Fibroblast of lung (primary cell): ENCODE measurements around the gene SCGB1C1. TPM values are rescaled to one million over a fixed set of nuclear protein-coding genes. Genes with fewer than 3 reads are reported as not detected.

Experiments used
- DNase-seq, 2 donors: peaks; one replicate each; pipeline versions ENCODE4 v3.0.0 to v3.0.0-alpha.2; 2010; ENCODE audit warnings: low read depth in 2 of 2
- H2AFZ ChIP-seq: 2 replicates; pipeline ENCODE4 v1.5.1; 2012; ENCODE audit warnings: low read length, control low read depth, inconsistent platforms
- H3K27ac ChIP-seq: 2 replicates; pipeline ENCODE4 v1.5.1; 2011; ENCODE audit warnings: low read length, control low read depth; ENCODE audit not compliant: insufficient read depth
- H3K27me3 ChIP-seq: 2 replicates; pipeline ENCODE4 v1.5.1; 2011; ENCODE audit warnings: mild to moderate bottlenecking, low read length; ENCODE audit not compliant: control insufficient read depth, insufficient read depth
- H3K36me3 ChIP-seq: 2 replicates; pipeline ENCODE4 v1.5.1; 2011; ENCODE audit warnings: low read length; ENCODE audit not compliant: control insufficient read depth, insufficient read depth
- H3K4me1 ChIP-seq: 2 replicates; pipeline ENCODE4 v1.5.1; 2011; ENCODE audit warnings: low read length; ENCODE audit not compliant: control insufficient read depth, insufficient read depth; ENCODE audit errors: extremely low read depth
- H3K4me2 ChIP-seq: 2 replicates; pipeline ENCODE4 v1.5.1; 2011; ENCODE audit warnings: low read length, control low read depth; ENCODE audit not compliant: insufficient read depth; ENCODE audit errors: extremely low read depth
- H3K4me3 ChIP-seq, 4 experiments: fragments of 200-600 bp in 1 of 4; sonication (generic) in 1 of 4; replicated peaks in 1 of 4; 2 replicates each; pipeline ENCODE4 v1.5.1; 2011 to 2016; ENCODE audit warnings: low read length in 4 of 4, low read depth in 3 of 4, mild to moderate bottlenecking in 3 of 4, control low read depth in 2 of 4, inconsistent platforms in 1 of 4, mixed read lengths in 1 of 4; ENCODE audit not compliant: insufficient read depth in 1 of 4; ENCODE audit errors: control extremely low read depth in 1 of 4
- H3K79me2 ChIP-seq: 2 replicates; pipeline ENCODE4 v1.5.1; 2012; ENCODE audit warnings: mild to moderate bottlenecking, low read length, inconsistent platforms; ENCODE audit not compliant: control insufficient read depth, insufficient read depth
- H3K9ac ChIP-seq: 2 replicates; pipeline ENCODE4 v1.5.1; 2011; ENCODE audit warnings: mild to moderate bottlenecking, low read length, control low read depth; ENCODE audit not compliant: insufficient read depth
- H3K9me3 ChIP-seq: 2 replicates; pipeline ENCODE4 v1.5.1; 2012; ENCODE audit warnings: low read depth, low read length; ENCODE audit not compliant: control insufficient read depth, insufficient read depth
- H4K20me1 ChIP-seq: 2 replicates; pipeline ENCODE4 v1.5.1; 2011; ENCODE audit warnings: low read length; ENCODE audit not compliant: control insufficient read depth, insufficient read depth; ENCODE audit errors: extremely low read depth
- EZH2 ChIP-seq: IDR thresholded peaks from 2 replicates; pipeline ENCODE4 v1.5.1; 2012; ENCODE audit warnings: low read length, control low read depth, mild to moderate bottlenecking; ENCODE audit errors: missing control alignments
- polyA plus RNA-seq, 2 donors: library from polyadenylated mRNA; depleted of rRNA in 1 of 2; stranded (reverse) in 1 of 2; unstranded in 1 of 2; fragments of >200 nt; gene quantifications; 2 replicates each; pipeline ENCODE4 v1.2.1, GENCODE V29; 2011 to 2012; ENCODE audit warnings: missing spikeins in 1 of 2
- total RNA-seq: library from RNA; depleted of rRNA; stranded (reverse); fragments of >200 nt; gene quantifications from 2 replicates; pipeline ENCODE4 v1.2.1, GENCODE V29; 2014
- TF ChIP-seq, protein P1 (sequence below), 2 donors: IDR thresholded peaks in 1 of 2; conservative IDR thresholded peaks in 1 of 2; 1 replicate in 1 of 2; 2 replicates in 1 of 2; pipeline ENCODE4 v1.5.1; 2011 to 2012; ENCODE audit warnings: low read length in 2 of 2, control low read depth in 1 of 2, inconsistent platforms in 1 of 2, low read depth in 1 of 2, mild to moderate bottlenecking in 1 of 2

The SCGB1C1 gene
- total and polyA plus RNA-seq, 2 donors (not counting 1 experiment from before 2014, with no cell fraction given) = not detected

DNA sequence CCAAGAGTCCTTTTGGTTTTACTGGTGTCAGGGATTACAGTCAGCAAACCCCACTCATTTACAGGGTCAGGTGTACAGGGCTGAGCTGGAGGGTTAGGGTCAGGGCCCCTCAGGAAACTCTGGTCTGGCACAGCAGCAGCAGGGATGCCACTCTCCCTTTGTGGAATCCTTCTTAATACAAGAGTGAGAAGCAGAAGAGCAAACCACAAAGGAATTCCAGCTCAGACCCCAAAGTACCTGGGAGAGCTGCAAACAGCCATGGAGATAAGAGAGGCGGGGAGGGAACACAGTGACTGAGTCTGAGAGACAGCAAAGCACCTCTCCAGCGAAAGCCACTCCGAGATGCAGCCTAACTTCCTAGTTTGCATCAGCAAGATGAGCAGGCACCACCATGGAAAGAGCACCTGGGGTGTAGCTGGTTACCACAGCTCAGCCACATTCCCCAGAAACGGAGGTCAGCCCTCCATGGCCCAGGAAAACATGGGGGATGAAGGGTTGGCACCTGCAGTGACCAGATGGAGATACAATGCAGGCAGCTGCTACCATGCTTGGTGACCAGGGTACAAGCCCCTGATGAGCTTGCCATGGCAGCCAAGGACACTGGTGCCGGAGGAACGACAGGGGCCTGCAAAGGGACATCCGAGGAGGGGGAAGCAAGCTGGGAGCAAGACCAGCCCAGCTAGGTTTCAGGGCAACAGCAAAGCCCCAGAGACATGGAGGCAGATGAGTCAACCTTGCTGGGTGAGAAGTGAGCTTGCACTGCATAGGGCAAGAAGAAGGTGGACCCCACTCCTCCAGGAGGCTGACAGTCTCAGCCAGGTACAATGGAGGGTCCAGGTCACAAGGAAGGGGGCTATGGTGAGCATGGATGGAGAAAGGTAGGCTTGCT lies 10.4 kb downstream of the SCGB1C1 start:
- DNase-seq = no peak
- Histone ChIP-seq H3K9me3 (no peaks in the 10 kb centered on the region), H3K79me2 (peaks cover 42% of the 10 kb centered on the region), H4K20me1 (no peaks in the 10 kb centered on the region), H3K4me2 (no peak overlapping the region), H3K27ac (no peak overlapping the region), H3K4me1 (peaks cover 6% of the 10 kb centered on the region), H2AFZ (no peak overlapping the region), H3K9ac (no peak overlapping the region), H3K36me3 (peaks cover 19% of the 10 kb centered on the region), H3K27me3 (no peaks in the 10 kb centered on the region), H3K4me3 (no peak overlapping the region)
- no peak for TF ChIP-seq EZH2
- TF ChIP-seq, protein P1, sequence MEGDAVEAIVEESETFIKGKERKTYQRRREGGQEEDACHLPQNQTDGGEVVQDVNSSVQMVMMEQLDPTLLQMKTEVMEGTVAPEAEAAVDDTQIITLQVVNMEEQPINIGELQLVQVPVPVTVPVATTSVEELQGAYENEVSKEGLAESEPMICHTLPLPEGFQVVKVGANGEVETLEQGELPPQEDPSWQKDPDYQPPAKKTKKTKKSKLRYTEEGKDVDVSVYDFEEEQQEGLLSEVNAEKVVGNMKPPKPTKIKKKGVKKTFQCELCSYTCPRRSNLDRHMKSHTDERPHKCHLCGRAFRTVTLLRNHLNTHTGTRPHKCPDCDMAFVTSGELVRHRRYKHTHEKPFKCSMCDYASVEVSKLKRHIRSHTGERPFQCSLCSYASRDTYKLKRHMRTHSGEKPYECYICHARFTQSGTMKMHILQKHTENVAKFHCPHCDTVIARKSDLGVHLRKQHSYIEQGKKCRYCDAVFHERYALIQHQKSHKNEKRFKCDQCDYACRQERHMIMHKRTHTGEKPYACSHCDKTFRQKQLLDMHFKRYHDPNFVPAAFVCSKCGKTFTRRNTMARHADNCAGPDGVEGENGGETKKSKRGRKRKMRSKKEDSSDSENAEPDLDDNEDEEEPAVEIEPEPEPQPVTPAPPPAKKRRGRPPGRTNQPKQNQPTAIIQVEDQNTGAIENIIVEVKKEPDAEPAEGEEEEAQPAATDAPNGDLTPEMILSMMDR (conservative IDR thresholded peaks at IDR 0.05 in 1 of 2, IDR thresholded peaks at IDR 0.05 in 1 of 2; ENCODE audit: low read depth in 1 of 2, low read length in 2 of 2) = no peak

DNA sequence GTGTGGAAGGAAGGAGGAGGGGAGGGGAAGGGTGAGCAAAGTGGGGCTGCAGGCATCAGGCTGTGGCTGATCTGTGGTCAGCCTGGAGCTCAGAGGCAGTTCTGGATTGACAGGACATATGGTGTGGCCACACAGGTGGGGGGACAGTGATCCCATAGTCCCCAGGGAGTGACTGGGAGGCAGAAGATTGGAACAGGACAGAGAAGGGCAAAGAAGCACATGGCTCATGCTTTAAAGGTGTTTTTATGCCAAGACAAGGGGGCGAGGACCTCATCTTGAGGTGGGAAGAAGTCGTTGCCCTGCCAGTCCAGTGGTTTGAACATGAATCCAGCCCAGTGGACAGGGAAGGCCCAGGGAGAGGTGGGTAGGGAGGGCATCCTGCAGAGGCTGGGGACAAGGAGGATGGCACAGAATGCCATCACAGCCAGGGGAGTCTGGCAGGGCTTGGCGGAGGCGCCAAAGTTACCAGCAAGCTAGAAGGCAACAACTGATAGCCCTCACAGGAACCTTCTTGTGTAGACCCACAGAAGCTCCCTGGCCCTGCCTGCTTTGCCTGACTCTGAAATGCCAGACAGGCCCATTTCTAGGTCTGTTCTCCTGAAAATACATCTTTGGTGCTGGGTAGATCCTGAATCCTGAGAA lies 11.2 kb downstream of the SCGB1C1 start:
- DNase-seq = no peak
- Histone ChIP-seq H3K79me2 (peaks cover 46% of the 10 kb centered on the region), H3K4me2 (no peak overlapping the region), H2AFZ (no peak overlapping the region), H3K36me3 (peaks cover 19% of the 10 kb centered on the region), H3K9me3 (no peaks in the 10 kb centered on the region), H4K20me1 (no peaks in the 10 kb centered on the region), H3K4me1 (peaks cover 6% of the 10 kb centered on the region), H3K27me3 (no peaks in the 10 kb centered on the region), H3K4me3 (no peak overlapping the region), H3K9ac (no peak overlapping the region), H3K27ac (no peak overlapping the region)
- TF ChIP-seq, protein P1 (conservative IDR thresholded peaks at IDR 0.05 in 1 of 2, IDR thresholded peaks at IDR 0.05 in 1 of 2; ENCODE audit: low read depth in 1 of 2, low read length in 2 of 2) = no peak
- TF ChIP-seq EZH2 = no peak

DNA sequence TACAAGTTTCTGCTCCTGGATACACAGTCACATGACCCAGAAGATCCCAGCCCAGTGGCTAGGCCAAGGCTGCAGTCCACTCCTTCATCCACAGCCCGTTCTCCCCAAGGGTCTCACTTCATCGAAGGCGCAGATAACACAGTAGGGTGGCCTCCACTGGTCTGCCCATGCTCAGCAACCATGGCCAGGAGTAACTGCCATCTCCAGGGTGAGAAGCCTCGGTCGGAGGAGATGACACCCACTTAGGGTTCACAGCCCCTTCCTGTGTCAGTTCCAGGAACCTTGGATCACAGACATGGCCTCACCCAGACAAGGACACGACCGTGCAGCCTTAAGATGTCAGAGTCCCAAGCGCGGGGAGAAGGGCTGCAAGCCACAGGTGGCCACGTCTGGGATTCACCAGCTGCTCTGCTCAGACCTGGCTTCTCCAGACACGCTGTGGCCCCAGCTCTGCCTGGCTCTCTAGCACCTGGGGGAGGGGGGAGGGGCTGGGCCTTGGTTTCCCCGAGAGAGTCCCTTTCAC lies 11.8 kb downstream of the SCGB1C1 start:
- H3K27me3 ChIP-seq = no peaks in the 10 kb centered on the region
- H2AFZ ChIP-seq = no peak overlapping the region
- H3K79me2 ChIP-seq = peaks cover 52% of the 10 kb centered on the region
- no peak overlapping the region for H3K4me3 ChIP-seq
- TF ChIP-seq EZH2 = no peak
- TF ChIP-seq, protein P1 (conservative IDR thresholded peaks at IDR 0.05 in 1 of 2, IDR thresholded peaks at IDR 0.05 in 1 of 2; ENCODE audit: low read depth in 1 of 2, low read length in 2 of 2) = no peak
- no peak overlapping the region for H3K27ac ChIP-seq
- no peak for DNase-seq
- no peak overlapping the region for H3K4me2 ChIP-seq
- H4K20me1 ChIP-seq = no peaks in the 10 kb centered on the region
- H3K4me1 ChIP-seq = peaks cover 9% of the 10 kb centered on the region
- no peaks in the 10 kb centered on the region for H3K9me3 ChIP-seq
- H3K36me3 ChIP-seq = peaks cover 20% of the 10 kb centered on the region
- no peak overlapping the region for H3K9ac ChIP-seq
